ENCODE data around the gene CCDC68.
"Not testable (repeated sequence)": the region's sequence is repeated elsewhere in the genome, so short reads cannot be mapped to it uniquely, and the experiment has no call there.

CCDC68 gene

GRCh38 chr18:54867131-54867530 is 92.1 kb downstream of the CCDC68 start:
- no peak for DNase-seq

GRCh38 chr18:54860941-54861340 is 98.3 kb downstream of the CCDC68 start:
- no peak for DNase-seq

- DNase-seq: no peak
These were observed 99.4 kb downstream of the CCDC68 start for GRCh38 chr18:54859667-54860421.

DNA sequence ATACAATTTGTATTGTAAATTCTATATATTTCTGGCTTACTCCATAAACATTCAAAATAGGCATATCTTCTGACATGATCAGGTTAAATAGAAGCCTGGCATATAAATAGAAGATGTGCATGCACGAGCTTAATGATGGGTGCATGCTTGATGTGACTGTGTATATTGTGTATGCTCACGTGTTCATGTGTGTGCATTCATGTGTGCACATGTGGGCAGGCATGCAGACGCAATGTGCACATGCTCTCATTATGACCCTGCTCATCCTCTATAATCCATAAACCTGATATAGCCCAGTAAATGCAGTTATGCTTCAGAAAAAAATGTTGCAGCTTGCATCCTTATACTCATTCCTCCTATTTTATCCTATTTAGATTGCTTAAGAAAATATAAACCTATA is 101.8 kb downstream of the CCDC68 start:
- DNase-seq: no peak

- DNase-seq: no peak
These were observed 103.1 kb downstream of the CCDC68 start for GRCh38 chr18:54856105-54856646.

DNA sequence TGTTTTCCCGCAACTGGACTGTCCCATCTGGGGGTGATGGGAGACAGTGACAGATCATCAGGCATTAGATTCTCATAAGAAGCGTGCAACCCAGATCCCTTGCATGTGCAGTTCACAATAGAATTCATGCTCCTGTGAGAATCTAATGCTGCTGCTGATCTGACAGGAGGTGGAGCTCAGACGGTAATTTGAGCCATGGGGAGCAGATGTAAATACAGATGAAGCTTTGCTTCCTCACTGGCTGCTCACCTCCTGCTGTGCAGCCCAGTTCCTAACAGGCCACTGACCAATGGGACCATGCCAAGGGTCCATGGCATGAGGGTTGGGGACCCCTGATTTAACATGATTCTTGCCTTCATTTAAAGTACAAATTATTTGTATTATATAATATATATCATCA is 104.2 kb downstream of the CCDC68 start:
- not testable (repeated sequence) for DNase-seq

DNA sequence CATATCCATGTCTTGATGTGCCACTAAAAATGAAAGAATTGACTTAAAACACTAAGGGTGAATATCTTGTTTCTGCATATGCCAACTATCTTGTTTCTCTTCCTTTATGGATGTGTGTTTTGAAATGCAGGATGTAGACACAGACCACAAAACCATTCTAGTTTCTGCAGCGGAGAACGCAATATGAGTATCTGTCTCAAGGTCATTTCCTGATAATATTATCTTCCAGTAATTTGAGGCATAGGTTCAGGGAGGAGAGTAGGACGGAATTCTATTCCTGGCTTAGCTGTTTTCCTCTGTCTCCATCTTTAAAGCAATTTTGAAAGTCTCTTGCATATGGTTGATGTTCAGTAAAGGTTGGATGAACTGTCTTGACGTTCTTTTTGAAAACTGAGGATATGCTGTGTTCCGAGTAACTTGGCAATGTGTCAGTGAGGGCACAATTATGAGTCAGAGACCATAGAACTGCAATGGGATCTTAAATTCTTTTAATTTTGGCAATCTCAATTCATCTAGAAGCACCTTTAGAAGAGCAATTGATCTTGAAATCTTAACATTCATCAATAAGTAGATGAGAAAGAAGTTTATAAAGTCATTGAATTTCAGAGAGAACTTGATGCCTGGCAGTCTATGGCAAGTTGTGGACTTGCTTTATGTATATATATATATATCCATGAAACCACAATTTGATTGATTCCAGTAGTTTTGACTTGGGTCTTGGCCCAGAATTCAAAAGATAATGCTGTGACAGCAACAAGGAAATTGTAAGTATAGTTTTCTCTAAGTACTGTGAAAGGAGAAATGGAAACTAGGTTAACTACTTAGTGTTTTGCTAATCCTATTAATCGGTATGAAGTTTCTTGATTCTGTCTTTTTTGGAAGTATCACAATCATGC is 106.2 kb downstream of the CCDC68 start:
- no peak for DNase-seq

Measured in NCI-H524 treated with DMSO at 0.1 percent for 48 hours (cell line).